Calu3 (cell line): ENCODE measurements around the gene SIM2. TPM values are rescaled to one million over a fixed set of nuclear protein-coding genes. Genes with fewer than 3 reads are reported as not detected.
"Not testable (repeated sequence)": the region's sequence is repeated elsewhere in the genome, so short reads cannot be mapped to it uniquely, and the experiment has no call there.

ENCODE experiments used
- BruUV-seq: library from RNA; stranded (reverse); fragments of 400-500 nt; replicated peaks from 2 replicates; lab custom pipeline; 2021; lab: Mats Ljungman, UMichigan
- CTCF ChIA-PET: fragments of 300-600 bp; sonication (Branson Sonifier 250); formaldehyde crosslinking; loops from one replicate; lab custom pipeline; 2022; ENCODE audit warnings: antibody characterized with exemption; lab: Charles Lee
- DNase-seq: peaks from one replicate; pipeline ENCODE4 v3.0.0; 2022
- H3K27ac Mint-ChIP-seq: one replicate; pipeline ENCODE4 v1.8.0; 2022; ENCODE audit warnings: mixed read lengths; ENCODE audit not compliant: unreplicated experiment
- H3K27me3 Mint-ChIP-seq: one replicate; pipeline ENCODE4 v1.8.0; 2022; ENCODE audit warnings: mixed read lengths; ENCODE audit not compliant: unreplicated experiment
- H3K36me3 Mint-ChIP-seq: one replicate; pipeline ENCODE4 v1.8.0; 2022; ENCODE audit warnings: mild to moderate bottlenecking, moderate library complexity, mixed read lengths; ENCODE audit not compliant: insufficient read depth, unreplicated experiment
- H3K4me1 Mint-ChIP-seq: one replicate; pipeline ENCODE4 v1.8.0; 2022; ENCODE audit warnings: mild to moderate bottlenecking, low read depth, mixed read lengths; ENCODE audit not compliant: unreplicated experiment
- H3K4me3 Mint-ChIP-seq: one replicate; pipeline ENCODE4 v1.8.0; 2022; ENCODE audit warnings: mild to moderate bottlenecking, low read depth, moderate library complexity, mixed read lengths; ENCODE audit not compliant: unreplicated experiment
- H3K9me3 Mint-ChIP-seq: one replicate; pipeline ENCODE4 v1.8.0; 2022; ENCODE audit warnings: low read depth, mixed read lengths; ENCODE audit not compliant: unreplicated experiment
- CTCF ChIP-seq: fragments of 200-600 bp; IDR thresholded peaks from one replicate; pipeline ENCODE4 v1.8.0; 2022; ENCODE audit warnings: antibody characterized with exemption; ENCODE audit not compliant: unreplicated experiment
- intact Hi-C: fragments of 100-400 bp; cut with micrococcal nuclease; formaldehyde crosslinking; loops from one replicate; pipeline ENCODE4 v1.10.0; 2022; ENCODE audit not compliant: unreplicated experiment
- total RNA-seq: library from RNA; stranded (reverse); gene quantifications from 2 replicates; pipeline ENCODE4 v1.2.3, GENCODE V29; 2022

The SIM2 gene
- total RNA-seq, 1 experiment from 2014 or later: 15.4 TPM

GRCh38 chr21:36664662-36664990, 34.3 kb upstream of the SIM2 start:
- Mint-ChIP-seq H3K4me3 (no peak overlapping the region), H3K9me3 (no peaks in the 10 kb centered on the region), H3K27me3 (no peaks in the 10 kb centered on the region), H3K4me1 (peaks cover 8% of the 10 kb centered on the region), H3K27ac (no peak overlapping the region), H3K36me3 (no peaks in the 10 kb centered on the region)
- DNase-seq: no peak
- CTCF ChIA-PET: interaction anchor here (1.1 kb wide), 1 partner anchor 34 kb away, joined by 3 read pairs; no protein-coding TSS in a partner anchor
- BruUV-seq: no TSS peak
- intact Hi-C loops: no loop called here
- TF ChIP-seq CTCF: no peak

DNA sequence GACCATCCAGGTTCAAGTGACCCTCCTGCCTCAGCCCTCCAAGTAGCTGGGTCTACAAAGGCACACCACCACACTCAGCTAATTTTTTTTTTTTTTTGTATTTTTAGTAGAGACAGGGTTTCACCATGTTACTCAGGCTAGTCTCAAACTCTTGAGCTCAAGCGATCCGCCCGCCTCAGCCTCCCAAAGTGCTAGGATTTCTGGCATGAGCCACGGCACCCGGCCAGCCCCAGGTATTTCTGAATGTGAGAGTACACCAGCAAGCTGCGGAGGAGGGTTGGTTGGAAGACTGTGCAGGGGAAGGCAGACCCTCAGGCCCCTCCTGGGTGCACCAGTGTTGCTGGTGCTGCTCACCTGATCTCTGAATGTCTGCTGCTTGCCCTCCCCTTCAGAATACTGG, 33.1 kb upstream of the SIM2 start:
- intact Hi-C loops: no loop called here
- CTCF ChIA-PET: no interaction called here
- DNase-seq: no peak
- H3K4me1 Mint-ChIP-seq: peaks cover 8% of the 10 kb centered on the region
- no peak for TF ChIP-seq CTCF
- H3K4me3 Mint-ChIP-seq: no peak overlapping the region
- no peaks in the 10 kb centered on the region for H3K9me3 Mint-ChIP-seq
- H3K27me3 Mint-ChIP-seq: no peaks in the 10 kb centered on the region
- no TSS peak for BruUV-seq
- no peak overlapping the region for H3K27ac Mint-ChIP-seq
- no peaks in the 10 kb centered on the region for H3K36me3 Mint-ChIP-seq

DNA sequence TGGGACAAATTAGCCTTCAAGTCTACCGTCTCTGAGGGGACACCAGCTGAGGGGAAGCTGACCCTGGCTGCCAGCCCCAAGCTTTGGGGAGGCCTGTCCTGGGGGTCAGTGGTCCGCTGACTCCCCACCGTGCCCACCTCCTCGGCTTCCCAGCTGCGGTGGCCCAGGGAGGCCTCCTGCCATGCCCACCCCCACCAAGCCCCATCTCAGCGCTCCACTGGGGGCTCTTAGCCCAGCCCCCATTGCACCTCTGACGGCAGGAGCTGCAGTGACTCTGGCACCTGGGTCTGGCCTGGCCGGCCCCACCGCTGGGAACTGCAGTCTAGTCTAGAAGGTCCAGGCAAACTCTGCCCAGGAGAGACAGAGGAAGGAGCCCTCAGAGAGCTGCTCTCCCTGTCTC, 30.2 kb upstream of the SIM2 start:
- no peaks in the 10 kb centered on the region for H3K36me3 Mint-ChIP-seq
- no peaks in the 10 kb centered on the region for H3K4me1 Mint-ChIP-seq
- H3K27me3 Mint-ChIP-seq: no peaks in the 10 kb centered on the region
- no peak for DNase-seq
- CTCF ChIA-PET: no interaction called here
- no TSS peak for BruUV-seq
- no peak overlapping the region for H3K4me3 Mint-ChIP-seq
- H3K9me3 Mint-ChIP-seq: no peaks in the 10 kb centered on the region
- no peak for TF ChIP-seq CTCF
- intact Hi-C loops: no loop called here
- no peak overlapping the region for H3K27ac Mint-ChIP-seq

DNA sequence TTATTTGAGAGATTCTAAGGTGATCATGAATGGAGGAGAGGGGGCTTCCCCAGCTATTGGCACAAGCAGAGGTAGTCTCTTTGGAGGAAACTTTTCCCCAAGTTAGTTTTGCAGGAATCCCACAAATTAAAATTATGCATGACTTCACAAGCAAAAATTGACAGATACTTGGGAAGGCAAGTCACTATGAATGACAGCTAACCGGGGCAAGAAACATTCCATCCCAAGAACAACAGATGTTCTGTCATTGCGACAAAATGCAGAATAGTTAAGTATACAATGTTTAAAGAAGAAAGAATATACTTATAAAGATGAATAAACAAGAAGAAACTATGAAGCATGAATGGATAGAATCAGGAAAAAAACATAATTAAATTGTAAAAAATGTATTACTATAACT, 27.1 kb upstream of the SIM2 start:
- Mint-ChIP-seq H3K4me3 (no peak overlapping the region), H3K9me3 (no peaks in the 10 kb centered on the region), H3K27ac (no peak overlapping the region), H3K27me3 (no peaks in the 10 kb centered on the region), H3K36me3 (no peaks in the 10 kb centered on the region), H3K4me1 (no peaks in the 10 kb centered on the region)
- CTCF ChIA-PET: no interaction called here
- DNase-seq: no peak
- no TSS peak for BruUV-seq
- no peak for TF ChIP-seq CTCF
- intact Hi-C loops: no loop called here

DNA sequence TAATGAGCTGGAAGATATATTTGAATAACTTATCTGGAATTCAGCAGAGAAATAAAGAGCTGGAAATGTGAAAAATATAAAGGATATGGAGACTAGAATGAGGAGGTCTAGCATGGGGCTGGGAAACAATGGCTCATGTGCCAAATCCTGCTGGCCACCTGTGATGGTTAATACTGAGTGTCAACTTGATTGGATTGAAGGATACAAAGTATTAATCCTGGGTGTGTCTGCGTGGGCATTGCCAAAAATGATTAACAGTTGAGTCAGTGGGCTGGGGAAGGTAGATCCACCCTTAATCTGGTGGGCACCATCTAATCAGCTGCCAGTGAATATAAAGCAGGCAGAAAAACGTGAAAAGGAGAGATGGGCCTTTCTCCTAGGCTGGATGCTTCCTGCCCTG, 26.6 kb upstream of the SIM2 start:
- intact Hi-C loops, H3K27me3 Mint-ChIP-seq, H3K27ac Mint-ChIP-seq, H3K4me3 Mint-ChIP-seq, CTCF ChIA-PET, H3K4me1 Mint-ChIP-seq, DNase-seq, H3K9me3 Mint-ChIP-seq, BruUV-seq, H3K36me3 Mint-ChIP-seq: not testable (repeated sequence)
